WTC11 (cell line): ENCODE measurements around the gene EVC2. TPM values are rescaled to one million over a fixed set of nuclear protein-coding genes. Genes with fewer than 3 reads are reported as not detected.

ENCODE experiments used
- ATAC-seq: fragments of 200-7000 bp; cut with Tn5 transposase; 2 replicates; pipeline ENCODE4 v1.10.0; 2021; ENCODE audit warnings: mild to moderate bottlenecking, moderate library complexity
- CTCF ChIA-PET: fragments of 300-600 bp; sonication (Branson Sonifier 250); formaldehyde crosslinking; loops from one replicate; lab custom pipeline; 2021; ENCODE audit warnings: antibody characterized with exemption; lab: Charles Lee
- POLR2A ChIA-PET: fragments of 350-600 bp; sonication (Branson Sonifier 250); formaldehyde crosslinking; loops from one replicate; lab custom pipeline; 2021; ENCODE audit warnings: antibody characterized with exemption; lab: Charles Lee
- DNase-seq: peaks from one replicate; pipeline ENCODE4 v3.0.0; 2021; ENCODE audit warnings: low spot score
- H3K27ac Mint-ChIP-seq: 2 replicates; pipeline ENCODE4 v1.8.0; 2021; ENCODE audit warnings: mixed read lengths
- H3K27me3 Mint-ChIP-seq: 2 replicates; pipeline ENCODE4 v1.8.0; 2021; ENCODE audit warnings: low read depth, mild to moderate bottlenecking, moderate library complexity, mixed read lengths
- H3K36me3 Mint-ChIP-seq: 2 replicates; pipeline ENCODE4 v1.8.0; 2021; ENCODE audit warnings: mixed read lengths
- H3K4me1 Mint-ChIP-seq: 2 replicates; pipeline ENCODE4 v1.8.0; 2022; ENCODE audit warnings: mixed read lengths
- H3K4me3 Mint-ChIP-seq: 2 replicates; pipeline ENCODE4 v1.8.0; 2021; ENCODE audit warnings: mild to moderate bottlenecking, moderate library complexity, mixed read lengths
- H3K9me3 Mint-ChIP-seq: 2 replicates; pipeline ENCODE4 v1.8.0; 2021; ENCODE audit warnings: mixed read lengths
- ATF2 ChIP-seq: sonication (generic); formaldehyde crosslinking; IDR thresholded peaks from 2 replicates; pipeline ENCODE4 v1.8.1; 2022; ENCODE audit warnings: low read depth, missing genetic modification reagents, borderline replicate concordance
- E2F4 ChIP-seq: sonication (generic); formaldehyde crosslinking; IDR thresholded peaks from 2 replicates; pipeline ENCODE4 v1.8.1; 2022; ENCODE audit warnings: low read depth, mild to moderate bottlenecking, moderate library complexity, missing genetic modification reagents, borderline replicate concordance
- ETV6 ChIP-seq: sonication (generic); formaldehyde crosslinking; IDR thresholded peaks from 2 replicates; pipeline ENCODE4 v1.8.1; 2022; ENCODE audit warnings: mild to moderate bottlenecking, missing genetic modification reagents
- FOXP1 ChIP-seq: sonication (generic); formaldehyde crosslinking; IDR thresholded peaks from 2 replicates; pipeline ENCODE4 v1.8.0; 2022; ENCODE audit warnings: missing genetic modification reagents, mild to moderate bottlenecking, moderate library complexity, borderline replicate concordance
- GRHL2 ChIP-seq: fragments of 250-450 bp; sonication (Bioruptor Pico); IDR thresholded peaks from 2 replicates; pipeline ENCODE4 v1.8.0; 2022; ENCODE audit warnings: mild to moderate bottlenecking, moderate library complexity; ENCODE audit not compliant: insufficient replicate concordance, severe bottlenecking
- GTF2I ChIP-seq: fragments of 250-450 bp; sonication (Bioruptor Pico); conservative IDR thresholded peaks from 2 replicates; pipeline ENCODE4 v1.4.0; 2021; ENCODE audit warnings: mild to moderate bottlenecking
- JAZF1 ChIP-seq: fragments of 250-450 bp; sonication (Bioruptor Pico); IDR thresholded peaks from 2 replicates; pipeline ENCODE4 v1.9.0; 2021; ENCODE audit warnings: moderate library complexity, mild to moderate bottlenecking, inconsistent platforms
- MAX ChIP-seq: sonication (generic); formaldehyde crosslinking; IDR thresholded peaks from 2 replicates; pipeline ENCODE4 v1.8.0; 2022; ENCODE audit warnings: mild to moderate bottlenecking, missing genetic modification reagents
- RELA ChIP-seq: sonication (generic); formaldehyde crosslinking; IDR thresholded peaks from 2 replicates; pipeline ENCODE4 v1.8.1; 2022; ENCODE audit warnings: missing genetic modification reagents, mild to moderate bottlenecking, borderline replicate concordance
- SMAD4 ChIP-seq: sonication (generic); formaldehyde crosslinking; IDR thresholded peaks from 2 replicates; pipeline ENCODE4 v1.8.0; 2022; ENCODE audit warnings: mild to moderate bottlenecking, missing genetic modification reagents
- SP1 ChIP-seq: sonication (generic); formaldehyde crosslinking; conservative IDR thresholded peaks from 2 replicates; pipeline ENCODE4 v1.8.1; 2022; ENCODE audit warnings: missing genetic modification reagents
- TEAD1 ChIP-seq: sonication (generic); formaldehyde crosslinking; IDR thresholded peaks from 2 replicates; pipeline ENCODE4 v1.8.0; 2022; ENCODE audit warnings: mild to moderate bottlenecking, missing genetic modification reagents
- total RNA-seq: library from RNA; stranded (reverse); gene quantifications from 3 replicates; pipeline ENCODE4 v1.2.3, GENCODE V29; 2021
- TF ChIP-seq, protein P1 (sequence below): sonication (generic); formaldehyde crosslinking; IDR thresholded peaks from 2 replicates; pipeline ENCODE4 v1.8.0; 2022; ENCODE audit warnings: mild to moderate bottlenecking, missing genetic modification reagents
- TF ChIP-seq, protein P2 (sequence below): sonication (generic); formaldehyde crosslinking; IDR thresholded peaks from 2 replicates; pipeline ENCODE4 v1.8.1; 2022; ENCODE audit warnings: mild to moderate bottlenecking, moderate library complexity, missing genetic modification reagents
- TF ChIP-seq, protein P3 (sequence below): sonication (generic); formaldehyde crosslinking; IDR thresholded peaks from 2 replicates; pipeline ENCODE4 v1.8.1; 2023; ENCODE audit warnings: mild to moderate bottlenecking, missing genetic modification reagents

EVC2 gene
- total RNA-seq, 1 experiment from 2014 or later = 4.8 TPM

- no peak for DNase-seq
- H3K9me3 Mint-ChIP-seq = no peaks in the 10 kb centered on the region
- no peaks in the 10 kb centered on the region for H3K4me1 Mint-ChIP-seq
- no peak for TF ChIP-seq ATF2 (CRISPR knock-in tag)
- TF ChIP-seq, protein P1, sequence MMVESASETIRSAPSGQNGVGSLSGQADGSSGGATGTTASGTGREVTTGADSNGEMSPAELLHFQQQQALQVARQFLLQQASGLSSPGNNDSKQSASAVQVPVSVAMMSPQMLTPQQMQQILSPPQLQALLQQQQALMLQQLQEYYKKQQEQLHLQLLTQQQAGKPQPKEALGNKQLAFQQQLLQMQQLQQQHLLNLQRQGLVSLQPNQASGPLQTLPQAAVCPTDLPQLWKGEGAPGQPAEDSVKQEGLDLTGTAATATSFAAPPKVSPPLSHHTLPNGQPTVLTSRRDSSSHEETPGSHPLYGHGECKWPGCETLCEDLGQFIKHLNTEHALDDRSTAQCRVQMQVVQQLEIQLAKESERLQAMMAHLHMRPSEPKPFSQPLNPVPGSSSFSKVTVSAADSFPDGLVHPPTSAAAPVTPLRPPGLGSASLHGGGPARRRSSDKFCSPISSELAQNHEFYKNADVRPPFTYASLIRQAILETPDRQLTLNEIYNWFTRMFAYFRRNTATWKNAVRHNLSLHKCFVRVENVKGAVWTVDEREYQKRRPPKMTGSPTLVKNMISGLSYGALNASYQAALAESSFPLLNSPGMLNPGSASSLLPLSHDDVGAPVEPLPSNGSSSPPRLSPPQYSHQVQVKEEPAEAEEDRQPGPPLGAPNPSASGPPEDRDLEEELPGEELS (CRISPR knock-in tag) = no peak
- no peak for TF ChIP-seq RELA
- TF ChIP-seq JAZF1 (CRISPR knock-in tag) = no peak
- no peak for TF ChIP-seq ETV6
- TF ChIP-seq TEAD1 (CRISPR knock-in tag) = no peak
- TF ChIP-seq, all 79 proteins: peak for 0
- Mint-ChIP-seq H3K27me3 (peaks cover 2% of the 10 kb centered on the region; the same call in 1 of the 2 replicates), H3K27ac (no peak overlapping the region), H3K36me3 (no peaks in the 10 kb centered on the region), H3K4me3 (no peak overlapping the region)
- ATAC-seq = no peak
- ChIA-PET CTCF (no interaction called here), POLR2A (no interaction called here)
Measured at GRCh38 chr4:5541169-5541568, 167.2 kb downstream of the EVC2 start.

- ChIA-PET POLR2A (no interaction called here), CTCF (interaction anchor here (1.2 kb wide), 1 partner anchor 139 kb away, joined by 3 read pairs; no protein-coding TSS in a partner anchor)
- no peak for ATAC-seq
- H3K27me3 Mint-ChIP-seq = no peaks in the 10 kb centered on the region; the same call in 1 of the 2 replicates
- no peak for TF ChIP-seq SP1 (CRISPR knock-in tag)
- TF ChIP-seq, all 79 proteins: peak for 0
- DNase-seq = no peak
- no peaks in the 10 kb centered on the region for H3K4me1 Mint-ChIP-seq
- H3K4me3 Mint-ChIP-seq = no peak overlapping the region
- peaks cover 10% of the 10 kb centered on the region for H3K9me3 Mint-ChIP-seq
- no peaks in the 10 kb centered on the region; the same call in 1 of the 2 replicates for H3K36me3 Mint-ChIP-seq
- no peak overlapping the region for H3K27ac Mint-ChIP-seq
Measured at GRCh38 chr4:5539584-5539983, 168.8 kb downstream of the EVC2 start.

DNA sequence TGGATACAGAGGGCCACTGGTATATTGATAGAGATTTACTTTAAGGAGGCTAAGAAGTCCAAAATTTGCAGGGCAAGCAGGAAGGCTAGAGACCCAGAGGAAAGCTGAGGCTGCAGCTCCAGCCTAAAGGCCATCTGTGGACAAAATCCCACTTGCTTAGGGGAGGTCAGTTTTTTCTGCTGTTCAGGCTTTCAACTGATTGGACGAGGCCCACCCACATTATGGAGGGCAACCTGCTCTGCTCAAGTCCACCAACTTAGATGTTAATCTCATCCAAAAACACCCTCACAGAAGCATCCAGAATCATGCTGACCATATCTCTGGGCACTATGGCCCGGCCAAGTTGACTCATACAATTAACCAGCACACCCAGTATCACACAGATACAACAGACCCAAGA lies 176.3 kb downstream of the EVC2 start:
- H3K27me3 Mint-ChIP-seq = peaks cover 4% of the 10 kb centered on the region; the same call in 1 of the 2 replicates
- ChIA-PET POLR2A (no interaction called here), CTCF (no interaction called here)
- H3K9me3 Mint-ChIP-seq = peaks cover 26% of the 10 kb centered on the region
- no peak overlapping the region for H3K4me3 Mint-ChIP-seq
- TF ChIP-seq E2F4 (CRISPR knock-in tag) (no peak), SMAD4 (no peak), RELA (no peak), GRHL2 (CRISPR knock-in tag) (no peak), MAX (CRISPR knock-in tag) (no peak), FOXP1 (CRISPR knock-in tag) (no peak), ATF2 (CRISPR knock-in tag) (no peak)
- no peak overlapping the region for H3K27ac Mint-ChIP-seq
- H3K4me1 Mint-ChIP-seq = no peaks in the 10 kb centered on the region
- ATAC-seq (no peak), DNase-seq (no peak)
- H3K36me3 Mint-ChIP-seq = no peaks in the 10 kb centered on the region; the same call in 1 of the 2 replicates

- Mint-ChIP-seq H3K36me3 (no peaks in the 10 kb centered on the region; the same call in 1 of the 2 replicates), H3K27ac (no peak overlapping the region), H3K4me3 (no peak overlapping the region), H3K27me3 (no peaks in the 10 kb centered on the region), H3K9me3 (peaks cover 23% of the 10 kb centered on the region), H3K4me1 (peaks cover 10% of the 10 kb centered on the region)
- CTCF ChIA-PET = no interaction called here
- ATAC-seq (no peak), DNase-seq (no peak)
- POLR2A ChIA-PET = no interaction called here
- TF ChIP-seq, protein P2, sequence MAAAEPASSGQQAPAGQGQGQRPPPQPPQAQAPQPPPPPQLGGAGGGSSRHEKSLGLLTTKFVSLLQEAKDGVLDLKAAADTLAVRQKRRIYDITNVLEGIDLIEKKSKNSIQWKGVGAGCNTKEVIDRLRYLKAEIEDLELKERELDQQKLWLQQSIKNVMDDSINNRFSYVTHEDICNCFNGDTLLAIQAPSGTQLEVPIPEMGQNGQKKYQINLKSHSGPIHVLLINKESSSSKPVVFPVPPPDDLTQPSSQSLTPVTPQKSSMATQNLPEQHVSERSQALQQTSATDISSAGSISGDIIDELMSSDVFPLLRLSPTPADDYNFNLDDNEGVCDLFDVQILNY (CRISPR knock-in tag) = no peak
- TF ChIP-seq, protein P3, sequence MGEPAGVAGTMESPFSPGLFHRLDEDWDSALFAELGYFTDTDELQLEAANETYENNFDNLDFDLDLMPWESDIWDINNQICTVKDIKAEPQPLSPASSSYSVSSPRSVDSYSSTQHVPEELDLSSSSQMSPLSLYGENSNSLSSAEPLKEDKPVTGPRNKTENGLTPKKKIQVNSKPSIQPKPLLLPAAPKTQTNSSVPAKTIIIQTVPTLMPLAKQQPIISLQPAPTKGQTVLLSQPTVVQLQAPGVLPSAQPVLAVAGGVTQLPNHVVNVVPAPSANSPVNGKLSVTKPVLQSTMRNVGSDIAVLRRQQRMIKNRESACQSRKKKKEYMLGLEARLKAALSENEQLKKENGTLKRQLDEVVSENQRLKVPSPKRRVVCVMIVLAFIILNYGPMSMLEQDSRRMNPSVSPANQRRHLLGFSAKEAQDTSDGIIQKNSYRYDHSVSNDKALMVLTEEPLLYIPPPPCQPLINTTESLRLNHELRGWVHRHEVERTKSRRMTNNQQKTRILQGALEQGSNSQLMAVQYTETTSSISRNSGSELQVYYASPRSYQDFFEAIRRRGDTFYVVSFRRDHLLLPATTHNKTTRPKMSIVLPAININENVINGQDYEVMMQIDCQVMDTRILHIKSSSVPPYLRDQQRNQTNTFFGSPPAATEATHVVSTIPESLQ (CRISPR knock-in tag) = no peak
- TF ChIP-seq SMAD4 (no peak), GTF2I (CRISPR knock-in tag) (no peak)
Measured at GRCh38 chr4:5528031-5528436, 180.3 kb downstream of the EVC2 start.
